Naive thymus-derived CD4-positive, alpha-beta T cell (primary cell): ENCODE results near the gene DGKI. TPM values are rescaled to one million over a fixed set of nuclear protein-coding genes. Genes with fewer than 3 reads are reported as not detected.

ENCODE experiments used
- ATAC-seq: fragments of 150-1000 bp; cut with Tn5 transposase; 2 replicates; pipeline ENCODE4 v1.10.0; 2021; ENCODE audit warnings: mild to moderate bottlenecking, moderate library complexity
- CTCF ChIA-PET: fragments of 350-600 bp; sonication (Branson Sonifier 250); formaldehyde crosslinking; loops from one replicate; lab custom pipeline; 2021; ENCODE audit warnings: antibody characterized with exemption; lab: Charles Lee
- POLR2A ChIA-PET: fragments of 350-600 bp; sonication (Branson Sonifier 250); formaldehyde crosslinking; loops from one replicate; lab custom pipeline; 2021; ENCODE audit warnings: antibody characterized with exemption, inconsistent platforms; lab: Charles Lee
- DNase-seq, 9 donors: peaks; one replicate each; pipeline versions ENCODE4 v3.0.0 to v3.0.0-alpha.2; 2020 to 2022; ENCODE audit warnings: mixed read lengths in 1 of 9
- H3K27ac ChIP-seq: one replicate; pipeline ENCODE4 v1.7.0; 2013; ENCODE audit warnings: mild to moderate bottlenecking, low read depth, low read length, moderate library complexity
- H3K27me3 ChIP-seq, 2 donors: one replicate each; pipeline ENCODE4 v1.7.0; 2013; ENCODE audit warnings: low read length in 2 of 2, mild to moderate bottlenecking in 2 of 2, moderate library complexity in 2 of 2; ENCODE audit not compliant: control insufficient read depth in 2 of 2, insufficient read depth in 2 of 2
- H3K36me3 ChIP-seq, 3 experiments: 1 replicate in 2 of 3; 2 replicates in 1 of 3; pipeline ENCODE4 v1.7.0; 2013; ENCODE audit warnings: low read length in 3 of 3, mild to moderate bottlenecking in 3 of 3, moderate library complexity in 1 of 3; ENCODE audit not compliant: insufficient read depth in 3 of 3, control insufficient read depth in 2 of 3
- H3K4me1 ChIP-seq, 2 donors: one replicate each; pipeline ENCODE4 v1.7.0; 2013; ENCODE audit warnings: low read length in 2 of 2, mild to moderate bottlenecking in 2 of 2, moderate library complexity in 1 of 2; ENCODE audit not compliant: control insufficient read depth in 2 of 2, insufficient read depth in 2 of 2
- H3K4me3 ChIP-seq: 2 replicates; pipeline ENCODE4 v1.7.0; 2013; ENCODE audit warnings: mild to moderate bottlenecking, low read length
- H3K9me3 ChIP-seq, 3 experiments: 1 replicate in 2 of 3; 2 replicates in 1 of 3; pipeline ENCODE4 v1.7.0; 2013; ENCODE audit warnings: low read length in 3 of 3; ENCODE audit not compliant: control insufficient read depth in 2 of 3
- H3K27ac Mint-ChIP-seq, 9 donors: one replicate each; pipeline ENCODE4 v1.8.0; 2020 to 2022; ENCODE audit warnings: mixed read lengths in 9 of 9, mild to moderate bottlenecking in 8 of 9, moderate library complexity in 5 of 9, inconsistent platforms in 2 of 9
- H3K27me3 Mint-ChIP-seq, 5 donors: one replicate each; pipeline ENCODE4 v1.8.0; 2021 to 2022; ENCODE audit warnings: mixed read lengths in 5 of 5, mild to moderate bottlenecking in 1 of 5
- H3K36me3 Mint-ChIP-seq, 5 donors: one replicate each; pipeline ENCODE4 v1.8.0; 2020 to 2022; ENCODE audit warnings: mixed read lengths in 5 of 5, mild to moderate bottlenecking in 3 of 5, inconsistent platforms in 1 of 5
- H3K4me1 Mint-ChIP-seq, 7 donors: one replicate each; pipeline ENCODE4 v1.8.0; 2020 to 2022; ENCODE audit warnings: mixed read lengths in 7 of 7, mild to moderate bottlenecking in 3 of 7, inconsistent platforms in 1 of 7
- H3K4me3 Mint-ChIP-seq, 10 donors: one replicate each; pipeline ENCODE4 v1.8.0; 2020 to 2022; ENCODE audit warnings: mild to moderate bottlenecking in 10 of 10, mixed read lengths in 10 of 10, moderate library complexity in 6 of 10, inconsistent platforms in 2 of 10
- H3K9me3 Mint-ChIP-seq, 11 donors: one replicate each; pipeline ENCODE4 v1.8.0; 2020 to 2022; ENCODE audit warnings: mixed read lengths in 11 of 11, mild to moderate bottlenecking in 4 of 11, inconsistent platforms in 1 of 11, moderate library complexity in 1 of 11
- intact Hi-C, 2 donors: fragments of 100-400 bp; cut with micrococcal nuclease; formaldehyde crosslinking; loops; one replicate each; pipeline ENCODE4 v1.15.1; 2023
- polyA plus RNA-seq, 2 donors: library from polyadenylated mRNA; unstranded; fragments of 300-500 nt; fragmentation: Illumina TruSeq; gene quantifications; one replicate each; pipeline ENCODE4 v1.2.3, GENCODE V29; 2021
- total RNA-seq, 6 experiments: library from RNA in 5 of 6; stranded (reverse) in 5 of 6; gene quantifications; 1 replicate in 5 of 6; 2 replicates in 1 of 6; pipeline ENCODE4 v1.2.3 and lab custom pipeline; 2021 to 2026

Gene DGKI
- total and polyA plus RNA-seq, 7 experiments from 2014 or later, result 1.3 TPM; not detected in 6

GRCh38 chr7:137441451-137441850 lies 405.3 kb downstream of the DGKI start:
- H3K27me3 Mint-ChIP-seq, result peaks cover 0 to 5% (median 0%) of the 10 kb centered on the region in 5 donors
- H3K4me3 ChIP-seq, result no peak overlapping the region
- H3K27me3 ChIP-seq, result no peaks in the 10 kb centered on the region
- intact Hi-C loops, result no loop called here
- ChIA-PET CTCF (no interaction called here), POLR2A (no interaction called here)
- H3K36me3 Mint-ChIP-seq, result no peaks in the 10 kb centered on the region
- no peaks in the 10 kb centered on the region for H3K4me1 Mint-ChIP-seq
- ATAC-seq (no peak), DNase-seq (no peak)
- H3K9me3 ChIP-seq, result no peaks in the 10 kb centered on the region
- no peaks in the 10 kb centered on the region for H3K36me3 ChIP-seq
- H3K4me3 Mint-ChIP-seq, result no peak overlapping the region
- no peak overlapping the region for H3K27ac ChIP-seq
- H3K9me3 Mint-ChIP-seq, result peaks cover 0 to 9% (median 0%) of the 10 kb centered on the region in 11 donors
- H3K4me1 ChIP-seq, result no peaks in the 10 kb centered on the region
- no peak overlapping the region for H3K27ac Mint-ChIP-seq

DNA sequence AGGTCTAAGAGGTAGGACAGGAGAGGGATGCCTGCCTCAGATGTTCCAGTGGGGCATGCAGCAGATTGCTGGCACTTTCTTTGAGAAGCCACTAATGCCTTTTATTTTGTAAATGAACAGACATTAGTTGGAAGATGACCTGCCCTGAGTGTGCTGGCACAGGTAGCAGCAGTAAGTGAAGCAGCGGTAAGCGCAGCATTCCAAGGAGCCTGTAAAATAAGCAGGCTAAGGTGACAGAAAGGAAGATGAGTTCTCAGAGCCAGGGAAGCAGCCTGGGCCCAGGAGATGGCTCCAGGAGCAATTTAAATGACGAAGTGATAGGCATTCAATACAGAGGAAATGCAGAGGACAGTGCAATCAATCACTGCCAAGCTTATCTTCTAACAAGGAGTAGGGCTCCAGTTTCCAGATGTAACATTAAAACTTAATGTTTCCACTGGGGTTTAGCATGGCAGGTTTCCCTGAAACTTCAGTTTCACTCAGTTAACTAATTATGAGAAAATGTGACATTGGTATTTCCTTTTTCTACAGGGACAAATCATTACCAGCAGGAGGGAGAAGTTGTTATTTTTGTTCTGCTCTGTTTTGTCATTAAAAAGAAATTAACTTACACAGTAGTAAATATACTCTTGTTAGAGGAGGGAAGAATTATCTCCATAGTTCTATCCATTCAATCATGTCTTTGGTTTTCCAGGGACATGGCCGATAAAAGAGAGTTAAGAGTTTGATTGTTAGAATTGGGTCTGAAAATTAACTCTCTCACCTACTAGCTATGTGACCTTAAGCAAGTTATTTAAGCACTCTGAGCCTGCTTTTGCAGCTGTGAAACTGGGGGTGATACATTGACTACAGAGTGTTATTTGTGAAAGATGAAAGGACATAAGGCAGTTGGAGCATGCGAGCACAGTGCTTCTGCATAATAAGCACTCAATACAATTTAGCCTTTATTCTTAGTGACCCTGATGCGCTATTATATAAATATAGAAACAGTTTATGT lies 406.6 kb downstream of the DGKI start:
- no peak for ATAC-seq
- Histone ChIP-seq H3K27me3 (no peaks in the 10 kb centered on the region), H3K4me3 (no peak overlapping the region), H3K4me1 (no peaks in the 10 kb centered on the region), H3K36me3 (no peaks in the 10 kb centered on the region), H3K27ac (no peak overlapping the region), H3K9me3 (no peaks in the 10 kb centered on the region)
- ChIA-PET POLR2A (no interaction called here), CTCF (no interaction called here)
- Mint-ChIP-seq H3K9me3 (peaks cover 0 to 9% (median 0%) of the 10 kb centered on the region in 11 donors), H3K27me3 (peaks cover 0 to 5% (median 0%) of the 10 kb centered on the region in 5 donors), H3K4me1 (no peaks in the 10 kb centered on the region), H3K27ac (no peak overlapping the region), H3K36me3 (no peaks in the 10 kb centered on the region), H3K4me3 (no peak overlapping the region)
- intact Hi-C loops, result no loop called here
- DNase-seq, result no peak

GRCh38 chr7:137434946-137435345 lies 411.8 kb downstream of the DGKI start:
- H3K27me3 Mint-ChIP-seq, result peaks cover 0 to 5% (median 0%) of the 10 kb centered on the region in 5 donors
- H3K36me3 Mint-ChIP-seq, result no peaks in the 10 kb centered on the region

GRCh38 chr7:137434530-137434929 lies 412.2 kb downstream of the DGKI start:
- no peak overlapping the region for H3K27ac Mint-ChIP-seq
- Histone ChIP-seq H3K4me1 (no peaks in the 10 kb centered on the region), H3K36me3 (no peaks in the 10 kb centered on the region), H3K4me3 (no peak overlapping the region), H3K27ac (no peak overlapping the region), H3K9me3 (no peaks in the 10 kb centered on the region), H3K27me3 (no peaks in the 10 kb centered on the region)
- no peak overlapping the region for H3K4me3 Mint-ChIP-seq
- H3K4me1 Mint-ChIP-seq, result no peaks in the 10 kb centered on the region
- H3K9me3 Mint-ChIP-seq, result peaks cover 0 to 10% (median 3%) of the 10 kb centered on the region in 11 donors
- DNase-seq, result no peak
- ChIA-PET CTCF (no interaction called here), POLR2A (no interaction called here)
- H3K36me3 Mint-ChIP-seq, result no peaks in the 10 kb centered on the region
- ATAC-seq, result no peak
- intact Hi-C loops, result no loop called here
- peaks cover 0 to 5% (median 0%) of the 10 kb centered on the region in 5 donors for H3K27me3 Mint-ChIP-seq

More at GRCh38 chr7:137434946-137435345, 411.8 kb downstream of the DGKI start:
- CTCF ChIA-PET, result no interaction called here
- intact Hi-C loops, result no loop called here
- Histone ChIP-seq H3K9me3 (no peaks in the 10 kb centered on the region), H3K36me3 (no peaks in the 10 kb centered on the region), H3K4me3 (no peak overlapping the region), H3K4me1 (no peaks in the 10 kb centered on the region), H3K27me3 (no peaks in the 10 kb centered on the region), H3K27ac (no peak overlapping the region)
- Mint-ChIP-seq H3K27ac (no peak overlapping the region), H3K4me1 (no peaks in the 10 kb centered on the region), H3K4me3 (no peak overlapping the region), H3K9me3 (peaks cover 0 to 10% (median 4%) of the 10 kb centered on the region in 11 donors)
- POLR2A ChIA-PET, result no interaction called here
- ATAC-seq, result no peak
- DNase-seq, result no peak

DNA sequence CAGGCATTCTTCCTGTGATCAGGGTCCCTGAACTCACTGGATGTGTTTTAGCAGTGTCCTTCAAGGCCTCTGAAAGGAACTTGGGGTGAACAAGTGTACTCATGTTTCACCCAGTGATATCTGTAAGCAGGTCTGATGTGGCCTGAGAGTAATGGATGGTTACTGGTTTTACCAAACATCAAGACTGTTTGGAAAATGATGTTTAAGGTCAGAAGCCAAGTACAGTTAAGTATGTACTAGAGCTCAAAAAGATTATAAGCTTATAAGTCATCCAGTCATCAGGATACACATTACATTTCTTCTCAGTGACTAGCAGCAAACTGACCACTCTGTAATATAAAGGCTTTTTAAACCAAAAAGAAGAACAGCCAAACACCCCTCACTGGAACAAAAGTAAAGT lies 423.5 kb downstream of the DGKI start:
- Histone ChIP-seq H3K4me1 (no peaks in the 10 kb centered on the region), H3K9me3 (no peaks in the 10 kb centered on the region), H3K27me3 (no peaks in the 10 kb centered on the region), H3K36me3 (no peaks in the 10 kb centered on the region), H3K27ac (no peak overlapping the region), H3K4me3 (no peak overlapping the region)
- CTCF ChIA-PET, result no interaction called here
- DNase-seq (no peak), ATAC-seq (no peak)
- Mint-ChIP-seq H3K27ac (no peak overlapping the region), H3K4me3 (no peak overlapping the region), H3K27me3 (no peaks in the 10 kb centered on the region), H3K9me3 (peaks cover 0 to 6% (median 1%) of the 10 kb centered on the region in 11 donors), H3K4me1 (no peaks in the 10 kb centered on the region), H3K36me3 (no peaks in the 10 kb centered on the region)
- POLR2A ChIA-PET, result no interaction called here
- intact Hi-C loops, result no loop called here

GRCh38 chr7:137421366-137421765 lies 425.4 kb downstream of the DGKI start:
- Mint-ChIP-seq H3K27ac (no peak overlapping the region), H3K27me3 (no peaks in the 10 kb centered on the region), H3K4me1 (no peaks in the 10 kb centered on the region), H3K36me3 (no peaks in the 10 kb centered on the region), H3K9me3 (peaks cover 0 to 6% (median 0%) of the 10 kb centered on the region in 11 donors), H3K4me3 (no peak overlapping the region)
- no peaks in the 10 kb centered on the region for H3K4me1 ChIP-seq
- H3K9me3 ChIP-seq, result no peaks in the 10 kb centered on the region
- no peaks in the 10 kb centered on the region for H3K36me3 ChIP-seq
- ATAC-seq (no peak), DNase-seq (no peak)
- intact Hi-C loops, result no loop called here
- CTCF ChIA-PET, result no interaction called here
- H3K4me3 ChIP-seq, result no peak overlapping the region
- H3K27me3 ChIP-seq, result no peaks in the 10 kb centered on the region
- POLR2A ChIA-PET, result no interaction called here
- no peak overlapping the region for H3K27ac ChIP-seq
